HG03139 (cell line): ENCODE measurements around the gene ZHX3.

Source experiments
- ATAC-seq: cut with Tn5 transposase; IDR thresholded peaks from one replicate; pipeline ENCODE4 v1.9.1; 2021; ENCODE audit not compliant: unreplicated experiment

ZHX3 gene

GRCh38 chr20:41161886-41162285 lies 155.6 kb downstream of the ZHX3 start:
- ATAC-seq = no peak

GRCh38 chr20:41160686-41161085 lies 156.8 kb downstream of the ZHX3 start:
- no peak for ATAC-seq

GRCh38 chr20:41159547-41159946 lies 158.0 kb downstream of the ZHX3 start:
- ATAC-seq = no peak

- no peak for ATAC-seq
These were observed 159.4 kb downstream of the ZHX3 start for GRCh38 chr20:41158082-41158625.

- no peak for ATAC-seq
These were observed 162.3 kb downstream of the ZHX3 start for GRCh38 chr20:41155261-41155660.

DNA sequence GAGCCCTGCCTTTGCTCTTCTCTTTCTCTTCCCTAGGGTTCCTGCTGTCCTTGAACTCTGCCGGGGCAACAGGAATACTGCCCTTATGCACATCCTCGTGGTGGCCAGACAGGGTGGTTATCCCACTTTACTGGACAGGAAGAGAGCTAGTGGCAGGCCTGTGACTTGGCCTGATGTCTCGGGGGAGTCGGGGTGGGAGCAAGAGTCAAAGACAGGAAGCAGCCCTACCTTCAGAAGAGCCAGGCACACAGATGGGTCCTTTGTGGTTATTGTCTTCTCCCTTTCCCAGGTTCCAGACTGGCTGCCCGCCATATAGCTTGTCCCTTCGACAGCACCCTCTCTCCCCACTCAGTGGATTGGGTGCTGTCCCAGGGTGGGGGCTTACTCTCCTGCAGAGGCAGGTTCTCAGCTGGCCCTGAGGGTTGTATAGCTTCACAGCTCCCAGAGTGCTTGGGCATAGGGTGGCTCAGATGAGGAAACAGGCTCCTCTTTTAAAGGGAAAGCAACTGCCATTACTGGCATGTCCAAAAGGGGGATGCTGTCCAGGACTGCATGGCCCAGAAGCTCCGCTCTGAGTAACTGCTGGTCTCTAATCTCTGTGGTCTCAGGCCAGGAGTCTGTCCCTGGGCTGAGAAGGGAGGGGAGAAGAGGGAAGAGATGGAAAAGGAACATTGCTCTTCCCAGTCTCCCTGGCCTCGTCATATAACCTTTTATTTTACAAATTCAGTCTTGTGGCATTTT lies 162.9 kb downstream of the ZHX3 start:
- no peak for ATAC-seq

GRCh38 chr20:41152108-41152757 lies 165.3 kb downstream of the ZHX3 start:
- ATAC-seq = no peak

GRCh38 chr20:41151134-41151869 lies 166.2 kb downstream of the ZHX3 start:
- no peak for ATAC-seq

DNA sequence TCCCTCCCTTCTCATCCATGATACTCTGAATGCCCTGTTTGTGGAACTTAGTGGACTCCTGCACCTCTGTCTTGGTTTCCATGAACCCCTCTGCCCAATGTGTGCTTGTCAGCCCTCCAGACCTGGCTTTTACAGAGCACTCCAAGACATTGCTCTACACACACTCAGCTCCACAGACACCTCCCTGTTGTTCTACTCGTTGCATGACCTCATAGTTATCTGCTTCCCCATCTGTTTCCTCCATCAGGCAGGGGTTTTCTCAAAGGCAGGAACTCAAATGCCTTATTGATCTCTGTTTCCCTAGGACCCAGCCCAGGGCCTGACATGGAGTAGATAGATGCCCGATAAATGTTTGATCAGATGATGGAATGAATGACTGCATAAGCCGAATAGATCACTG lies 166.9 kb downstream of the ZHX3 start:
- ATAC-seq = no peak

GRCh38 chr20:41148942-41149341 lies 168.6 kb downstream of the ZHX3 start:
- no peak for ATAC-seq

DNA sequence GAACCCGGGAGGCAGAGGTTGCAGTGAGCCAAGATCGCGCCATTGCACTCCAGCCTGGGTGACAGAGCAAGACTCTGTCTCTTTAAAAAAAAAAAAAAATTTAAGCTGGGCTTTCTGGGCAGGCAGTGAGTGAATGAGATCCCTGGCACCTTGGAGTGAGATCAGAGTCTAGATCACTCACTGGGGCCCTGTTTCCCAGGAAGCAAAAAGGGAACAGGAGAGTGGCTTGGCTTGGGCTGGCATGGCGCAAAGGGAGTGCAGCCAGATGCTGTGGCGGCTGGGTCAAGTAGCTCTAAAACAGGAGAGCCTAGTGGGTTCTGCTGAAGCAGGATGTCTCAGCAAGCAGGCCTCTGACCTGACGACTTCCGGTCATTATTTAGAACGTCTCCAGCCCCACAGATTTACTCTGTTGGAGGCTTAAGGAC lies 169.8 kb downstream of the ZHX3 start:
- no peak for ATAC-seq

DNA sequence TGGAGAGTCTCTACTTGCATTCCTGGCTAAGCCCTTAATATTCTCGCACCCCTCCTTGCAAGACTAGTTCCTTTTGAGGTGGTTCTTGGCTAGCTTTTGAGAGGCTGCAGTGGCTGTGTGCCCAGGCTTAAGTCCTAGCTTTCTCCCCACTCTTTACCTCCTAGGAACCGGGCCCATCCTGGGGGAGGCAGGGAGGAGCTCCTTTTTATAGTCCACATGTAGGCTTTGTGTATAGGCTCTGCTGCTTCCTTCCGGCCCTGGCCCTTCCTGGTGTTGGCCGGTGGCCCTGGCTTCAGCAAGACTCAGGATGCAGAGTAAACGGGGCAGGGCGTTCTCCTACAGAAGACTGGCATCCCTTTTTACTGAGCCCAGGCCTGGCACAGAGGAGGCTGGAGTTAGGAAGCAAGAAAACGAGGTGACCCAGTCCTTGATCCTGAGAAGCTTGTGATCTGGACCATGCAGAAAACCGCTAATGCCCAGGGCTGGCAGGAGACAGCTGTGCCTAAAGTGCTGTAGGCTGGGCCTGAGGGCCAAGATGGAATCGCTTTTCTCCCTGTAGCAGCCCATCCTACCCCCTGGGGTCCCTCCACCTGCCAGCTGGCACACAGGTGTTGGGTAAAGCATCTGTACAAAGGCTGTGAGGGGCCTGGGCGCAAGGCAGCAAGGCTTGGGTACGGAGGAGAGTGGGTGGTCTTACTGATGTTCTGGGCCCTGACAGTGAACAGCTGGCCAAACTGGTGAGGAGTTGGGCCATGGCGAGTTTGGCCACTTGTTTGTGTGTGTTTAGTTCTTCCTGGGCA lies 171.5 kb downstream of the ZHX3 start:
- ATAC-seq = no peak

DNA sequence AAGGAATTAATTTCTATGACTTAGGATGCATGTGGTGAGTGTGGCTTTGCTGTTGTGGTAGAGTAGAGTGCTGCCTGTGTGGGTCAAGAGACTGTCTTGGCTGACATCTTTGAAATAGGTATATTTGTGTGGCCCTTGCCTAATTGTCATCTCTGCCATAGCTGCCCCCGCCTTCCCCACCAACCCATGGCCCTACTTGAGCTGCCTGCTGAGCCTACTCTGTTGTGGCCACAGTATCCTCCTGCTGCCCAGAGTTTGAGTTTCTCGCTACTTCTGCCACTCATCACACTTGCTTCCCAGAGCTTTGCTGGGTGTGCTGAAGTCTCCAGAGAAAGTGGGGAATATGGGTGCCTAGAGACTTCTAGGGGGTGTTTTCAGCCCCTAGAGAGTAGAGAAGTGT lies 172.2 kb downstream of the ZHX3 start:
- ATAC-seq = no peak

DNA sequence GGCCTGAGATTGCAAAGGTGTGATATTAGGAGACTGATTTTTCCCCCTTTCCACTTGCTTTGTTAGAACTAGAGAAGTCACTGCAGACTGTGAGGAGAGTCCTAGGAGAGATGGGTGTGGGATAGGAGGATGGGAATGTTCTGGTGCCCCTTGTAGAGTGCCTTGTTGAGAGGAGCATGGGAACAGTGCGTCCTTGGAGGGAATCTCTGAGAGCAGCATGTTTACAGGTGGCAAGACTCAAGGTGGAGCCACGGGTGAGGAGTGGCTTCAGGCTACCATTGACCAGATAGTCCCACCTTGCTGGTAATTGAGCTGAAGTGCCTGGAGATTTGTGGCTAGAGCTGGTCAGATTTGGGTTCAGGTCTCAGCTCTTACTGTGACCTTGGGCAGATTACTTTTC lies 174.2 kb downstream of the ZHX3 start:
- ATAC-seq = no peak

- no peak for ATAC-seq
These were observed 174.6 kb downstream of the ZHX3 start for GRCh38 chr20:41142919-41143318.

DNA sequence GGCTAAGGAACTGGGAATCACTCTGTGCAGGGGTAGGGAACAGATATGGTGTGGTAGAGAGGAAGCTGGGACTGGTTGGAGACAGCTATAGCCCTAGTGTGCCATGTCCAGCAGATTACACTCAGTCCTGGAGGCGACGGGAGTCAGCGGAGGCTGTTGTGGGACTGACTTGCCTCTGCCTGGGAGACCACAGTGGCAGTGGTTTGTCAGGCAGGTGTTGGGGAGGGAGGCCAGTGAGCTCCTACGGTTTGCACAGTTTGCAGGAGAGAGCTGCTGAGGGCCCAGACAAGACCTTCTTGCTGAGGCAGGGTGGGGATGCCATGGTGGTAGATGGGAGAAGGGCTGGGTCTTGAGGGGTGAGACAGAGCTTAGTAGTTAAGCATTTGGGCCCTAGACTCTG lies 175.3 kb downstream of the ZHX3 start:
- ATAC-seq = no peak

- no peak for ATAC-seq
These were observed 176.2 kb downstream of the ZHX3 start for GRCh38 chr20:41141153-41141815.

DNA sequence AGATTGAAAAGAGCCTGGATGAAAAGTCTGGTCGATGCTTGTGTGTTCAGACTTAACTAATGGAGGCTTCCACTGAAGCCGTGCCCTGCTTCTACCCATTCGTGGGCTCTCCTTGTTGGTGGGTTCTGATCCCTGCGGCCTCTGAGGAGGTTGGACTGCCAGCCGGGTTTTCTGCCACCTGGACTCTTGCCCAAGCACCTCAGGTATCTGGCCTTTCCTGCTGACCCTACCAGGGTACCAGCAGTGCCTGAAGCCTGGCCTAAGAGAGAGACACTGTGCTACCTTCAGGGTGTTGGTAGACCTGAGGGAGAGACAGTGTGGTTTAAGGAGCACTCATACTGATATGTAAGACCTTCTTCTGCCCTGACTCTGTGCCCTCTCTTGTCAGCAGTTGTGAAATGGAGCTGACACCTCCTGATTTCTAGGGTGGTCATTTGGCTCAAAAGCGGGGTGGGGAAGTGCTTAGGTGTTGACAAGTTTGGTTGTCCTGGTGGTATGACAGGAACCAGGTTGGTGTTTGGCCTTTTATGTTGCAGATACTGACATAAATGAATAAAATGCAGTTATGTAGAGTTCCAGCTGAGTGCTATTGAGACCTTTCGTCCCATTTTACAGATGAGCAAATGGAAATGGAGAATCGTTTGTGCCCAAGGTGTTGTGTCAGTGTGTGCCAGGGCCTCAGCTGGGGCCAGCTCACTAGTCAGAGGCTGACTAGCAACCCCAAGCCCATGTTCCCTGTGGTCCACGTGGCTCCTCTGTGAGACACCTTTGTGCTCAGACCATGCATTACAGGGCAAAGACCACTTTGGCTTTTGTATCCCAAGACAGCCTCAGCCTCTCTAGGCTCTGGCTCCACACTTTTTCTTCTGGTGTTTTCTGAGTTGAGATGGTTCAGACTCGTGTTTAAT lies 177.1 kb downstream of the ZHX3 start:
- ATAC-seq = no peak
